Stimulated activated CD8-positive, alpha-beta memory T cell treated with anti-CD3 and anti-CD28 coated beads, Interleukin-7, amount 100 ng/mL, for 48 hours (primary cell): Measurements from ENCODE around the gene ITGB3.
"Not testable (repeated sequence)": the region's sequence is repeated elsewhere in the genome, so short reads cannot be mapped to it uniquely, and the experiment has no call there.

ENCODE experiments used
- DNase-seq, 2 donors: peaks; one replicate each; pipeline ENCODE4 v3.0.0-alpha.2; 2020; ENCODE audit warnings: low read depth in 1 of 2; ENCODE audit errors: extremely low read depth in 1 of 2

ITGB3 gene

DNA sequence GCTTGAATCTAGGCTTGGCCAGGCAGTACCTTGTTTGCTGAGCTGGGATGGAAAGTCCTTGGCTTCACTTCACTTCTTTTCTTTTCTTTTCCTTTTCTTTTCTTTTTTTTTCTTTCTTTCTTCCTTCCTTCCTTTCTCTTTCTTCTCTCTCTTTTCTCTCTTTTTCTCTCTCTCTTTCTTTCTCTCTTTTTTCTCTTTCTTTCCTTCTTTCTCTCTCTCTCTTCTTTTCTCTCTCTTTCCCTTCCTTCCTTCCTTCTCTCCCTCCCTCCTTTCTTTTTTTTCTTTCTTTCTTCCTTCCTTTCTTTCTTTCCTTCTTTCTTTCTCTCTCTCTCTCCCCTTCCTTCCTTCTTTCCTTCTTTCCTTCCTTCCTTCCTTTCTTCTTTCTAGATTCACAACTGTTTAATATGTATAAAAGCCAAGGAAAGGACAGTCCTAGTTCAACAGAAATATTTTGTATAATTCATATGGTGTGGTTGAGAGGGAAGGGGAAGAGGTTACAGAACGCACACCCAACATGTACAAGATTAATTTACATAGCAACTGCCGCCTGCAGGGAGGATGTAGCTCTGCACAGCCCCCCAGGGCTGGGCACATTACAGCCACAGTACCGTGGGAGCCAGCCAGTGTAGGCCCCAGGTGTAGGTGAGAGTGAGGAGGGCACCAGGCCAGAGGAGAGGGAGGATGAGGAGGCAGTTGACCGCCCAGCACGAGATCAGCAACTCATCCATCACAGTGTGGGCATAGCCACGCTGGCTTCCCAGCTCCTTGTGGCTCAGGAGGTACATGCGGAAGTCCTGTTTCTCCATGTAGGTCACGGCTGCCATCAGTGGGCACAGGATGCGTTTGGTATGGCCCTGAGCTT, 9.7 kb upstream of the ITGB3 start:
- DNase-seq, result no peak

DNA sequence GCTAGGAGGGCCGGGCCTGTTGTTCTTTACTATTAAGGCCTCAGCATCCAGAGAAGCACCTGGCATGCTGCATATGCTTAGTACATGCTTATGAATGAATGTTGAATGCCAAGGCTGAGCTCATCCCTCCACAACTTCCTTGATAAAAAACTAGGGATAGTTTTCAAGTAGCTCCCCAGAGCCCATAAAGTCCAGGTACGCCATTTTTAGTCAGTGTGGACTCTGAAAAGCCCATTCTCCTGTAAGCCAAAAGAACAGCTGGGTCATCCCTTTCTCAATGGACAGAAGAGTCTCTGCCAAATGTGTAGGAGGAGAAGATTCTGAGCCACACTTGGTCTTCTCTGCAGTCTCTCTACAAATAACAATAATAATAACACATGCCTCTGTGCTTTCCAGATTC, 8.9 kb upstream of the ITGB3 start:
- DNase-seq, result no peak

DNA sequence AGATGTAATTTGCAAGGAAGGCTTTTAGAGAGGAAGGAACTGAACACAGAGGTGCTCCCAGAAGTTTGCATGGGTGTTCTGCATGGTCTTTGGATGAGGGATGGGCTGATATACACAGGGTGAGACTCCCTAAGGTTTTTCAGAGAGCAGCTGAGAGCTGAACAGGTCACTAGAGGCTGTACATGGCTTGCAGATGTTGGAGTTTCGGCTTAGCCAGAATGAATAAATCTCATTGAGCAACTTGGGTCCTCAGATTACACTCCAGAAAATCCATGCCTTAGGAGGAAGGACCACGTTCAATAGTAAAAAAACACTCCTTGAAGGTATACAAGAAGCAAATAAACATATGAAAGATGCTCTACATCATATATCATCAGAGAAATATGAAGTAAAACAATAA, 7.5 kb upstream of the ITGB3 start:
- DNase-seq, result no peak

DNA sequence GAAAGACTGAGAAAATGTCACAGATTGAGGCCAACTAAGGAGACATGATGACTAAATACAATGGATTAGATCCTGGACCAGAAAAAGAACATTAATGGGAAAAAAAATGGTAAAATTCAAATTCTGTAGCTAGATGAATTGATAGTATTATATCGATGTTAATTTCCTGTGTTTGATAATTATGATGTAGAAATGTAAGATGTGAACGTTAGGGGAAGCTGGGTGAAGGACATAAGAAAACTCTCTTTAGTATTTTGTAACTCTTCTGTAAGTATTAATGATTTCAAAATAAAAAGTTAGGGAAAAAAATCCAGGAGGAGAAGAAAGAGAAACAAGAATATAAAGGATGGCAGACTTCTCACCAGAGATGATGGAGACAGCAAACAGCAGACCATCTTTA, 2.8 kb upstream of the ITGB3 start:
- no peak for DNase-seq

DNA sequence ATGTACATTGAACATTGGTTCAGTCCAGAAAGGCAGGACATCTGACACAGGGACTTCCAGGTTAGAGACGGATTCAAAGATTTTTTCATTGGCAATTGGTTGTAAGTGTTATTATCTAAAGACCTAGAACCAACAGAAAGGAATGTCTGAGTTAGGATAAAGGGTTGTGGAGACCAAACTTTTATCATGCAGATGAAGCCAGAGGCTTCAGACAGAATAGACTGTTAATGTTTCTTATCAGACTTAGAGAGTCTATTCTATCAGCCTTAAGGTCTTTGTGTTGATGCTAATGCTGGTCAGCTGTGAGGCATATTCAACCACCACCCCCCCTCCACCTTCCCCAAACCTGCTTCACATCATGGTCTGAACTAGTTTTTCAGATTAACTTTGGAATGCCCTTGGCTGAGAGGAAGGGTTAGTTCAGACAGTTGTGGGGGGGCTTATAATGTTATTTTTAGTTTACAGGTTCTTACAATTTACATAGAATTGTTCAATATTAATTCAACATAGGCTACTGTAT, 2.1 kb upstream of the ITGB3 start:
- no peak for DNase-seq

DNA sequence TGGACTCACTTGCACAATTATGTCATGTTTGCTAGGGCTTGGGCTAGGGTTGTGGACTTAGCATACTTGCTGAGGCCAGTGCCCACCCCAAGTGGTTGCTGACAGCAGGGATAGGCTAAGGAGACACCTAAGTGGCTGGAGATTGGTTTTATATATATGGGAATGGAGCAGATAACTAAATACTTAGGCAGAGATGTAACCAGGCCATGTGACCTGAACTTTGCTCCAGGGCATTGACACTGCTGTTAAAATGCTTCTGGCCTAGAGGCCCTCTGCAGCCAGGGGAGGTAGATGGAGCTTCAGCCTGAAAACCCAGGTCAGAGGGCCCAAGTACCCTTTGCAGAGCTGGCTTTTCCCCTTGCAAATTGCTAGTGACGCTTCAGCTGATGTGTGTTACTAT, 1.4 kb upstream of the ITGB3 start:
- DNase-seq, result no peak

DNA sequence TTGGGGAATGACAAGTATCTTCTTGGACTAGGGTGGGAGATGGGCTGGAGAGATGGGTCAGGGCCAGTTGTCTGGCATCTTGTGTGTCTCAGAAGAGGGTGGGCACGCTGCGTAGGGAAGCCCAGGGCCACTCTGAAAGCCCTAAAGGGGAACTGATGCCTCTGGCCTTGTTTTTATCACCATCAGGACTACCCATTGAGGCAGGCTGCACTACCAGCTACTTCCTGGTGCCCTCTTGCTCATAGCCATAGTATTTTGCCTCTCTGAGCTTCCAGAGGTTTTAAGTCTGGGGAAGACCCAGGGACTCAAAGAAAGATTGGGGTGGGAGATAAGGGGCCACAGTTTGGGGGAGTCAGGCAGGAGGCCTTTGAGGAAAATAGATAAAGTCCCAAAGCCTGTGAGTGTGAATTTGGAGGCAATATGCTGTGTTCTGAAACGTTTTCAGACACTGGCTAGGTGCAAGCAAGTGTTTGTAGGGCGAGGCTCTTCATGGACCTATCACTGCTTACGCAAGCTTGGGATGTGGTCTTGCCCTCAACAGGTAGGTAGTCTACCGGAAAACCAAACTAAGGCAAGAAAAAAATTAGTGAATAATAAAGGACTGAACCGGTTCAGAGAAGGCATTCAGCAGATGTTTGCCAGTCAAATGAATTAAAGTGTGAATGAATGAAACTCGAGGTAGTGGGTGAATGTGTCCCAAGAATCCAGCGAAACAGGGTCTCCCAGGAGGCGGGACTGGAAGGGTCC, 688 bp upstream of the ITGB3 start:
- no peak for DNase-seq

DNA sequence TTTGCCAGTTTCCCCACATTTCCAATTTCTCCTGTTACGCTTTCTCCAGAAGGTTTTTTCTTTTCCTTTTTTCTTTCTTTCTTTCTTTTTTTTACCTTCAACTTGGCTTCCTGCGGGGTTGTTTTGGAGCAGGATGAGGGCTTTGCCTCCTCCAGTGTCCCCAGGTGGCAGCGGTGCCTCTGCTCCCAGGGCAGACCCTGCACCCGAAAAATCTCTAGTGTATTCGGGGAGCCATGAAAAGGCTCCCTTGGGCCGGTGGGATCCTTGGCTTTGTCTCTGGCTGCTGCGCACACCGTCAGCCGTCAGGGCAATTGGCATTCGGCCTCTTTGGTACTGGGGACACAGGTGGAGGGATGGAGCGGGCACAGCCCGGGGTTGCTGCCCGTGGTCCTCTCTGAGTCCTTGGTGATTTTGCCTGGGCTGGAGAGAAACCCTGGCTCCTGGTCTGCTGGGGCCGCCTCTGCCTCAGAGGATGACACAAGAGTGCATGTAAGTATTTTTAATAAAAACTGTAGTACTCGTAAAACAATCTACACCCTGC, 846 bp downstream of the ITGB3 start:
- DNase-seq, result no peak

DNA sequence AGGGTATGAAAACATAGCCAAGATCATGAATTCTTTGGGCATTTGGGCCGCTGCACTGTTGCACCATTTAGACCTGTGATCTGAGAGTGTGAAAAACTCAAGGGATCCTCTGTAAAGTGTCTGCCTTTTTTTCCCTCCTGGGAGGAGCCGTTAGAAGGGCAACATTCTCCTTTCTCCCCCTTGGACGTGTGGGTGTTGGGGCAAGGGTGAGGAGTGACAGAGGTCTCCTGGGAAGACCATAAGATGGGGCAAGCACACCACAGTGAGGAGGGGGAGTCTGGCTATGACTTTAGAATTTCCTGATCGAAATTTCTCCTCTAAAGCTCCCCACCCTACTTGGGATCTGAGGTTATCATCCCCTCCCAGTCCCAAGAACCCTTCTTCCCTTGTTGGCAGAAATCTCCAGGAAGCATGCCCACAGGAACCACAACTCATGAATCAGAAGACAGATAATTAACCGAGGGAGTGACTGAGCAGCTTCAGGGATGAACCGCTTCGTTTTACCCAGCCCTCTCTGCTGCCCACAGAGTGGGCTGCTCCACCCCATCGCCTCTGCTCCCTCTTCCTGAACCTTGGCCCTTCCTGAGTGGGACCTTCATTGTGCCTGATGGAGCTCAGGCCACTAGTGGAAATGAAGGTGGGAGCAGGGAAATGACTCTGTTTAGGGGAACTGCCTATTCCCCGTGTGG, 4.2 kb downstream of the ITGB3 start:
- no peak for DNase-seq

DNA sequence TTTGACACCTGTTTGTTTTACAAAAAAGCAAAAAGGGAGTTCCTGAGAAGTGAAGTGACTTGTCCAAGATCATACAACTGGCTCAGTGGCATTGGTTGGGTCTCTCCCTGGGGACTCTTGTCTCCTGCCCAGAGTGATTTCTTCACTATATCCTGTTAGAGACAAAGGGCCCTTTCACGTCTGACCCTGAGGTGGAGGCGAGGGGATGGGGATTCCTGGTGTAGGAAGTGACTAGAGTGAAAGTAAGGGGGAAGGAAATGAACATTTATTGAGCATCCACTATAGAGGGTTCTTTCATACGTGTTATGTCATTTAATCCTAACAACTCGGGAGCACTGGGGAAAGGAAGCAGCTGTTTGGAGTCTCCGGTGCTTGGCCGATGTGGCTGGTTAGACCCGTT, 9.0 kb downstream of the ITGB3 start:
- no peak for DNase-seq

DNA sequence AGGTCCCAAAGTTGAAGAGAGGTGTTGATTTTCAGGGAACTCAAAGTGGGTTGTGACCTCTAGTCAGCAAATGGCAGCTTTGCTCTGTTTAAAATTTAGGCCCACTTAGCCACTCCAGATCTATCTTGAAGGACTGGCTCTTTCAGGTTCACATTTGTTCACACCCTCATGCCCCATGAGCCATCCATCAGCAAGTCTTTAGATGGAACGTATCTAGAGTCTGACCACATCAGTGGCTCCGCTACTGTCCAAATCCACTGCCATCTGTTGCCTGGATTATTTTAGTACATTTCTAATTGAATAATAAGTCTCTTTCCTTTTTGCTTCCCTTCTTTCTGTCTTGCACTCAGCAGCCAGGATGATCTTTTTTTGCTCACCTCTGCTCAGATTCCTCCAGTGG, 10.5 kb downstream of the ITGB3 start:
- DNase-seq, result no peak

DNA sequence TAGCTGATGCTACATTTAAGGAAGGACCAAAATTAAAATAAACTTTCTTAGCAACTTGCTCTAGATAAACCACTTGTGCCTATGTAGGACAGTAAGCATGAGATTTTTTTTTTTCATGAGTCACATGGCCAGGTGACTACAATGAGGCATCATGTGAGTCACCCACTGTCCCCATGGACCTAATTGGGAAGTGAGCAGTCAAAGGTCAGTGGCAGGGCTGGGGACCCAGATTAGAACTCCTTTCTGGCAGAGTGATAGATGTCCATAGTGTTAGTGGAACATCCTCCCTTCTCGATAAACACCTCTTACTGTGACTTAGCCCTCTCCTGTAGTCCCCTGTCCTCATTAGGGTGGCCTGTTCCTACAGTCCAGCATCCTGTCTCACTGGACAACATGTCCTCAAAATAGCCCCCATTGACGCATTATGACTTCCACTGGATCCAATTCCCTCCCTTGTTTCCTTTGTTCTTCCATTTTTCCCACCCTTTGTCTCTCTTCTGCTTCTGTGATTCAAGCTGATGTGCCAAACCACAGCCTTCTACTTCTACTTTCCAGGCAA, 12.4 kb downstream of the ITGB3 start:
- no peak for DNase-seq

DNA sequence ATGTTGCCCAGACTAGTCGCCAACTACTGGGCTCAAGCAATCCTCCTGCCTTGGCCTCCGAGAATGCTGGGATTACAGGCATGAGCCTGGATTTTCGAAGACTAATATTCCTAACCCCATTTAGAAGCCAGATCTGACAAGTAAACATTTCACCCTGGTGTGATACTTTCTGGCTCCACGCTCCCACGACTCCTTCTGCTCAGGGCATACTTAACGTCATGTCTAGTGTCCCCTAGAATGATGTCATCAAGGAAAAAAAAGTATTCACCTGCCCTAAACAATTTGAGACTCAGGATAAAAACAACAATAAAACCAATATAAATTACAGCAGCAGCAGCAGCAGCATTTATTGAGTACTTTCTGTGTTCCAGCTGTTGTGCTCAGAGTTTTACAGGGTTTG, 13.2 kb downstream of the ITGB3 start:
- no peak for DNase-seq

DNA sequence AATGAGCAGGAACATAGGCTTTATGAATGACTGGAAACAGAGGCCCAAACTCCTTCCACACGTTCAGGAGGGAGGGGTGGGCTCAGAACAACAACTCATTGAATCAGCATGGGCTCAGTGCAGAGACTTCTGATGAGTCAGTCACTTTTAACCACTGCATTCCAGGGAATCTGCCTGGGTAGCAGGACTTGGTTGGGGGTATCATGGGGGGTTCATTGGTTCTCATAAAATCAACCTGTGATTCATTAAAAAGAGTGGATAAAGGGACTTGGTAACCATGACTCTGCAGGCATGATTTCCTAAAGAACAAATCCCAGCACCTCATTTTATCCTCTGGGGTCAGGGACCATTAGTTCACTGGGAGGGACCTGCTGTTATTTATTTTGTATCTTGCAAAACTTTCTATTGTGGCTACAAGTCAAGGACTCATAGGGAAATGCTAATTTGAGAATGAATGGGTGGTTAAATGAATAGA, 13.8 kb downstream of the ITGB3 start:
- DNase-seq, result no peak

DNA sequence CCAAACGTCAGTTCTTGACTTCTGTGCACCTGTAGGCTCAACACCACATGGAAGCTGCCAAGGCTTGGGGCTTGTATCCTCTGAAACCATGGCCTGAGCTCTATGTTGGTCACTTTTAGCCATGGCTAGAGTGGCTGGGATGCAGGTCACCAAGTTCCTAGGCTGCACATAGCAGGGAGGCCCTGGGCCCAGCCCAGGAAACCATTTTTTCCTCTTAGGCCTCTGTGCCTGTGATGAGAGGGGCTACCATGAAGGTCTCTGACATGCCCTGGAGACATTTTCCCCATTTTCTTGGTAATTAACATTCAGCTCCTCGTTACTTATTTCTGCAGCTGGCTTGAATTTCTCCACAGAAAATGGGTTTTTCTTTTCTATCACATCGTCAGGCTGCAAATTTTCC, 15.3 kb downstream of the ITGB3 start:
- DNase-seq, result not testable (repeated sequence)

DNA sequence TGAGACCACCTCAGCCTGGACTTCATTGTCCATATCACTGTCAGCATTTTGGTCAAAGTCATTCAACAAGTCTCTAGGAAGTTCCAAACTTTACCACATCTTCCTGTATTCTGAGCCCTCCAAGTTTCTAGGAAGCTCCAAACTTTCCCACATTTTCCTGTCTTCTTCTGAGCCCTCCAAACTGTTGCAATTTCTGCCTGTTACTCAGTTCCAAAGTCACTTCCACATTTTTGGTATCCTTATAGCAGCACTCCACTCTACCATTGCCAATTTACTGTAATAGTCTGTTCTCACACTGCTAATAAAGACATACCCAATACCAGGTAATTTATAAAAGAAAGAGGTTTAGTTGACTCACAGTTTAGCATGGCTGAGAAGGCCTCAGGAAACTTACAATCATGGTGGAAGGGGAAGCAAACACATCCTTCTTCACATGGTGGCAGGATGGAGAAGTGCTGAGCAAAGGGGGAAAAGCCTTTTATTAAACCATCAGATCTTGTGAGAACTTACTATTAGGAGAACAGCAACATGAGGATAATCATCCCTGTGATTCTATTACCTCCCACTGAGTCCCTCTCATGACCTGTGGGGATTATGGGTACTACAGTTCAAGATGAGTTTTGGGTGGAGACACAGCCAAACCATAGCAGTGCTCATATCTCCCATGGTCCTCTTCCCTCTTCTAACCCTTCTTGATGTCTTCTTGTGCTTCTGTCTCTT, 16.1 kb downstream of the ITGB3 start:
- DNase-seq, result not testable (repeated sequence)

DNA sequence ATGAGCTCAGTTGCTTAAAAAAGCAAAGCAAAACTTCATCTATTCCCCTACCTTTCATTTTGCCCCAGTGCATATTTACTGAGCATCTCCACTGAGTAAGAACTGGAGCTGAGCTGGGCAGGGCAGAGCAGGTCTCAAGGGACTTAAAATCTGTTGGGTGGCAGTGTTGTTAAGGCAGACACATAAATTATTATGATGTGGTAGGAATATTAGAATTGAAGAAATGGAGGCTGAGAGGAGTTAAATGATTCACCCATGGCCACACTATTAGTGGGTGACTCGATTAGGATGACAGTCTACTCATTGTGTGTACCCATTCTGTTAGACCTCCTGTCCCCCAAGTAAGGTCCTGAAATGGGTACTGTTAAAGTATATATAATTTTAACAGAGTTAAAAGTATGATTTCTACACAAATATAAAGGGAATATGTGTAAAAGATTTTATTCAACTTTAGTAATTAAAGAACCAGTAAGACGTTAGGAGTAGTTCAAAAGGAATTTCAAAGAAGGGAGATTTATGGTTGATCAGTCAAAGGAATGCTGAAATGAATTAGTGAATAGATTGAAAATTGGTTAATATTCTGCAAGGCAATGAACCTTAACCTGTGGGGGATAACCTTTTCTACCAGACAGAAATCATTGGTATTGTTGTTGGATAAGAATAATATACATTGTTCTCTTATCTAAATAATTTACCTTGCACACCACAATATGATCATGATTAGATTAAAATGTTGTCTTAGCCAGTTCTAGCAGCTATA, 17.5 kb downstream of the ITGB3 start:
- no peak for DNase-seq

DNA sequence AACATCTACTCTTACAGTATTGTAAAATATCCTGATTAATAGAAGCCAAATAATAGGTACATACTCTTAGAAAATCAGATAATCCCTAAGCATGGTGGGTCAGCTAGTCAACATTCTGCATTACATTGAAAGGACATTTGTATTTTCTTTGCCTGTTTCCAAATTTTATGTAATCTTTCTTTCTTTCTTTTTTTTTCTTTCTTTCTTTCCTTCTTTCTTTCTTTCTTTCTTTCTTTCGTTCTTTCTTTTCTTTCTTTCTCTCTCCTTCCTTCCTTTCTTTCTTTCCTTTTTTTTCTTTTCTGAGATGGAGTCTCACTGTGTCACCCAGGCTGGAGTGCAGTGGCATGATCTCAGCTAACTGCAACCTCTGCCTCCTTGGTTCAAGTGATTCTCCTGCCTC, 18.9 kb downstream of the ITGB3 start:
- DNase-seq, result no peak

DNA sequence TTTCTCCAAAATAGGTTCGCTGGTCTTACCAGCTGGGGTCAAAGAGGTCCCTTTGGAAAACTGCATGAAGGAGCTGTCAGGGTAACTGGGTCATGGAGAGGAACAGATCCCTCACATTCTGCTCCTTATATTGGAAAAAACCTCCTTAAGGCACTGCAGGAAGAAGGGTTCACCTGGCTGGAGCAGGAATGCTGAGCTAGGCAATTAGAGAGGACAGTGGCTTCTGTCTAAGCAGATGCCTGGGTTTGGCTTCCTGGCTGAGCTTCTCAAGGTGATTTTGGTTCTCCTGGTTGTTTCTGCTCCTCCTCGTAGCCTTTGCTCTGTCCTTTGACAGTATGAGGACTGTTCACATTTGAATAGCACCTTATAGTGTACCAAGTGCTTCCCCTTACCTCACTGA, 19.6 kb downstream of the ITGB3 start:
- DNase-seq, result no peak
